SK-N-MC (cell line): ENCODE results near the gene ARL5B.

Source experiments
- DNase-seq: peaks from one replicate; pipeline ENCODE4 v3.0.0-alpha.2; 2011; ENCODE audit warnings: low read depth, low spot score
- H3K27ac ChIP-seq: fragments of 200-600 bp; sonication (generic); 2 replicates; pipeline ENCODE4 v1.5.1; 2016; ENCODE audit warnings: mixed run types
- H3K36me3 ChIP-seq: fragments of 200-600 bp; sonication (generic); 2 replicates; pipeline ENCODE4 v1.6.1; 2017; ENCODE audit warnings: antibody characterized with exemption, low read length, mixed read lengths; ENCODE audit not compliant: insufficient read depth
- H3K4me3 ChIP-seq: fragments of 200-600 bp; sonication (generic); 2 replicates; pipeline ENCODE4 v1.5.1; 2016
- H3K9ac ChIP-seq: fragments of 200-600 bp; sonication (generic); 2 replicates; pipeline ENCODE4 v1.8.0; 2017; ENCODE audit warnings: mixed run types, mixed read lengths; ENCODE audit not compliant: insufficient read length
- H3K9me3 ChIP-seq: fragments of 200-600 bp; sonication (generic); 2 replicates; pipeline ENCODE4 v1.6.1; 2017; ENCODE audit warnings: low read depth, mild to moderate bottlenecking, antibody characterized with exemption, low read length, moderate library complexity, mixed read lengths
- EZH2 ChIP-seq: fragments of 200-600 bp; sonication (generic); IDR thresholded peaks from one replicate; pipeline ENCODE4 v1.6.1; 2017; ENCODE audit warnings: antibody characterized with exemption
- FOXP2 ChIP-seq: optimal IDR thresholded peaks from 2 replicates; pipeline ENCODE3; 2011; ENCODE audit warnings: mild to moderate bottlenecking, moderate library complexity; ENCODE audit not compliant: insufficient read depth; ENCODE audit errors: extremely low read length, control extremely low read depth
- POLR2AphosphoS5 ChIP-seq: IDR thresholded peaks from 2 replicates; pipeline ENCODE4 v1.6.1; 2012; ENCODE audit warnings: mild to moderate bottlenecking, low read depth, low read length, borderline replicate concordance

ARL5B gene

DNA sequence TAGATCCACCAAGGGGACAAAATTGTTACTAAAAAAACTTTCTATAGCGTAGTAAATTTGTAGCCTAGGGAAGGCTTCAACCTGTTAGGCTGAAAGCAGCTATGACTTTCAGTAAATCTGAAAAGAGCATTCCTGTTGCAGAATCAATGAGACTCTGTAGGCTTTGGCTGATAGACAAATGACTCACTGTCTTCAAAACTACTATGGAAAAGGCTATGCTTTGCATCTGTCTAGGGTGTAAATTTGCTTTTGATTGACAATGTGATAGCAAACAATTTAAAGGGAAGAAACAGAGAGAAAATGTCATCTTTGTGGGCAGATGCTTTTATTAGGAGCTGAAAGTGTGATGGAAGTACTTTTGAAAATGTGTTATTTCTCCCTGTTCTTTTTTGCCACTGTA, 60.6 kb downstream of the ARL5B start:
- DNase-seq = no peak
- Histone ChIP-seq H3K9ac (no peak overlapping the region), H3K9me3 (no peaks in the 10 kb centered on the region), H3K27ac (0 out of 2 replicates have a peak overlapping the region, but pooled peaks have one; percentile 54), H3K4me3 (no peak overlapping the region), H3K36me3 (no peaks in the 10 kb centered on the region)
- no peak for TF ChIP-seq POLR2AphosphoS5
- no peak for TF ChIP-seq FOXP2
- no peak for TF ChIP-seq EZH2

DNA sequence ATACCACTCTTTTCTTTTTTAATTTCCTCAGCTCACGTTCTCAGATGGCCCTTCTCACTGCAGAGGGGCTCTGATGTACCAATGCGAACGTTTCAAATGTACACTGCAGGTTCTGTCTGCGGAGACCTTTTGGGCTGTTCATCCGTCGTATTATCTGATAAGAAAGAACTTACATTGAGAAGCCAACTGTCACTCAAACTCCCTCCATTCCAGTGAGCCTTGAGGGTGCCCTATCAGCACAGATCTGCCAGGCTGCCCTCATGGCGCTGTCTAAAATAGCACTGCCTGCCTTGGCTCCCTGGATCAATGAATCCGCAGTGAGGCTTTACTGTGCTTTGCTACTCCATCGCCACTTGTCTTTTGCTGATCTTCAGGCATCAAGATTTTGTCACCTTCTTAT, 61.8 kb downstream of the ARL5B start:
- H3K9ac ChIP-seq = no peak overlapping the region
- H3K27ac ChIP-seq = no peak overlapping the region
- H3K9me3 ChIP-seq = no peaks in the 10 kb centered on the region
- DNase-seq = no peak
- TF ChIP-seq EZH2 (no peak), POLR2AphosphoS5 (no peak), FOXP2 (no peak)
- H3K36me3 ChIP-seq = no peaks in the 10 kb centered on the region
- no peak overlapping the region for H3K4me3 ChIP-seq

DNA sequence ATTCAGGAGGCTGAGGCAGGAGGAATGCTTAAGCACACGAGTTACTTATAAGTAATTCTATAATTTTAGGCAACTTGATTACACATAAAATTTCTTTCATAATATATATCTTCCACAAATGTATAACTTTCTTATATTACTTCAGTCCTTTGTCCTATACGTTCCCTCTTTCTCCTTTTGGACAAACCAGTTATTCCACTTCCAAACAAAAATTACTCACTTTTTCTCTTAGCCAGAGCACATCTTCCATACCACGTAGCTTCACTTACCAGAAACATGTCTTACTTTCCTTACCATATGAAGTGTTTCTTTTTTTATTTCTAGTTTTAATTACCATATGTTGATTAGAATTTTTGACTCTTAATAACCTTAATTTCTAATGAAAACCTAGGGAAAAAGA, 64.6 kb downstream of the ARL5B start:
- TF ChIP-seq POLR2AphosphoS5 = no peak
- TF ChIP-seq FOXP2 = no peak
- TF ChIP-seq EZH2 = no peak
- no peak overlapping the region for H3K9ac ChIP-seq

More for the DNA sequence above, 64.6 kb downstream of the ARL5B start:
- no peaks in the 10 kb centered on the region for H3K9me3 ChIP-seq
- no peak for DNase-seq
- H3K4me3 ChIP-seq = no peak overlapping the region
- H3K27ac ChIP-seq = no peak overlapping the region
- no peaks in the 10 kb centered on the region for H3K36me3 ChIP-seq
